Measurements from ENCODE around the gene IFITM5. TPM values are rescaled to one million over a fixed set of nuclear protein-coding genes. Genes with fewer than 3 reads are reported as not detected.
"Not testable (repeated sequence)": the region's sequence is repeated elsewhere in the genome, so short reads cannot be mapped to it uniquely, and the experiment has no call there.

IFITM5 gene
- total and polyA plus RNA-seq, 2 donors from 2014 or later, result not detected

GRCh38 chr11:334264-334994 is 35.1 kb upstream of the IFITM5 start:
- peaks cover 3 to 5% (median 4%) of the 10 kb centered on the region in 3 donors for H3K4me1 ChIP-seq (ENCODE audit: control insufficient read depth in 2 of 3, insufficient read depth in 2 of 3, low read depth in 1 of 3, low read length in 3 of 3)
- H3K9ac ChIP-seq (ENCODE audit: low read length in 3 of 3), result no peak overlapping the region
- H3K9me3 ChIP-seq (ENCODE audit: control insufficient read depth in 2 of 3, insufficient read depth in 1 of 3, low read length in 3 of 3), result no peaks in the 10 kb centered on the region
- H3K36me3 ChIP-seq (ENCODE audit: control insufficient read depth in 2 of 3, insufficient read depth in 3 of 3, low read length in 3 of 3), result no peaks in the 10 kb centered on the region
- no peak for TF ChIP-seq CTCF (IDR thresholded peaks at IDR 0.05; ENCODE audit: borderline replicate concordance, extremely low read depth, insufficient read depth)
- intact Hi-C loops (cut with DNase I), result no loop called here
- H3K27ac ChIP-seq (ENCODE audit: low read depth in 2 of 2, low read length in 2 of 2), result no peak overlapping the region
- DNase-seq (peak in 4 of 5 donors; percentile 55 to 70 (median 64)), FAIRE-seq (no peak)
- no peaks in the 10 kb centered on the region for H3K27me3 ChIP-seq (ENCODE audit: control insufficient read depth, insufficient read depth, low read length)
- H3K4me3 ChIP-seq (ENCODE audit: low read length in 3 of 3), result no peak overlapping the region

GRCh38 chr11:333616-334263 is 34.4 kb upstream of the IFITM5 start:
- H3K9me3 ChIP-seq (ENCODE audit: control insufficient read depth in 2 of 3, insufficient read depth in 1 of 3, low read length in 3 of 3); H3K36me3 ChIP-seq (ENCODE audit: control insufficient read depth in 2 of 3, insufficient read depth in 3 of 3, low read length in 3 of 3); H3K9ac ChIP-seq (ENCODE audit: low read length in 3 of 3); DNase-seq; H3K27me3 ChIP-seq (ENCODE audit: control insufficient read depth, insufficient read depth, low read length); FAIRE-seq; intact Hi-C loops (cut with DNase I); H3K4me3 ChIP-seq (ENCODE audit: low read length in 3 of 3); H3K4me1 ChIP-seq (ENCODE audit: control insufficient read depth in 2 of 3, insufficient read depth in 2 of 3, low read depth in 1 of 3, low read length in 3 of 3); H3K27ac ChIP-seq (ENCODE audit: low read depth in 2 of 2, low read length in 2 of 2): not testable (repeated sequence)

- no peak for DNase-seq
- H3K9me3 ChIP-seq (ENCODE audit: control insufficient read depth in 2 of 3, insufficient read depth in 1 of 3, low read length in 3 of 3), result no peaks in the 10 kb centered on the region
- peaks cover 3 to 5% (median 4%) of the 10 kb centered on the region in 3 donors for H3K4me1 ChIP-seq (ENCODE audit: control insufficient read depth in 2 of 3, insufficient read depth in 2 of 3, low read depth in 1 of 3, low read length in 3 of 3)
- no peak overlapping the region for H3K4me3 ChIP-seq (ENCODE audit: low read length in 3 of 3)
- TF ChIP-seq CTCF (IDR thresholded peaks at IDR 0.05; ENCODE audit: borderline replicate concordance, extremely low read depth, insufficient read depth), result no peak
- intact Hi-C loops (cut with DNase I), result no loop called here
- H3K9ac ChIP-seq (ENCODE audit: low read length in 3 of 3), result no peak overlapping the region
- no peaks in the 10 kb centered on the region for H3K36me3 ChIP-seq (ENCODE audit: control insufficient read depth in 2 of 3, insufficient read depth in 3 of 3, low read length in 3 of 3)
- H3K27me3 ChIP-seq (ENCODE audit: control insufficient read depth, insufficient read depth, low read length), result no peaks in the 10 kb centered on the region
- no peak overlapping the region for H3K27ac ChIP-seq (ENCODE audit: low read depth in 2 of 2, low read length in 2 of 2)
- no peak for FAIRE-seq
These were observed 33.5 kb upstream of the IFITM5 start for GRCh38 chr11:332651-333480.
